Measurements from ENCODE around the gene RAB26. TPM values are rescaled to one million over a fixed set of nuclear protein-coding genes. Genes with fewer than 3 reads are reported as not detected.
"Not testable (repeated sequence)": the region's sequence is repeated elsewhere in the genome, so short reads cannot be mapped to it uniquely, and the experiment has no call there.

RAB26 gene
- total RNA-seq, 1 donor from 2014 or later = 0.98 TPM

DNA sequence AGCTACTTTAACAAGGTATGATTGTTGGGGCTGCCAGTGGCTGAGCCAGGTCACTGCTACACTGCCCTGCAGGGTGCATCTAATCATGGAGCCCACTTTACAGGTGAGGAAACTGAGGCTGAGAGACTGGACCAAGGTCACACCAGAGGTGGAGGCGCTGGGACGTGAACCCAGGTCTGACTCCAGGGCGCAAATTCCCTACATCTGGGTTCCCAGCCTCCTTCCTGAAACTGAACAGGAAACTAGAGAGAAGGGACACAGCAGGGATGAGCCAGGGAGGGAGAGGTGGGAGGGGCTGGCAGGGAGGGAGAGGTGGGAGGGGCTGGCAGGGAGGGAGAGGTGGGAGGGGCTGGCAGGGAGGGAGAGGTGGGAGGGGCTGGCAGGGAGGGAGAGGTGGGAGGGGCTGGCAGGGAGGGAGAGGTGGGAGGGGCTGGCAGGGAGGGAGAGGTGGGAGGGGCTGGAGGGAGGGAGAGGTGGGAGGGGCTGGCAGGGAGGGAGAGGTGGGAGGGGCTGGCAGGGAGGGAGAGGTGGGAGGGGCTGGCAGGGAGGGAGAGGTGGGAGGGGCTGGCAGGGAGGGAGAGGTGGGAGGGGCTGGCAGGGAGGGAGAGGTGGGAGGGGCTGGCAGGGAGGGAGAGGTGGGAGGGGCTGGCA is 20.7 kb upstream of the RAB26 start:
- H3K27me3 Mint-ChIP-seq (ENCODE audit: low read depth); DNase-seq (ENCODE audit: low read depth, low spot score); H3K9me3 Mint-ChIP-seq; H3K4me3 Mint-ChIP-seq; H3K27ac Mint-ChIP-seq (ENCODE audit: unreplicated experiment); H3K36me3 Mint-ChIP-seq (ENCODE audit: low read depth): not testable (repeated sequence)
- H3K4me1 Mint-ChIP-seq = peaks cover 19% of the 10 kb centered on the region

DNA sequence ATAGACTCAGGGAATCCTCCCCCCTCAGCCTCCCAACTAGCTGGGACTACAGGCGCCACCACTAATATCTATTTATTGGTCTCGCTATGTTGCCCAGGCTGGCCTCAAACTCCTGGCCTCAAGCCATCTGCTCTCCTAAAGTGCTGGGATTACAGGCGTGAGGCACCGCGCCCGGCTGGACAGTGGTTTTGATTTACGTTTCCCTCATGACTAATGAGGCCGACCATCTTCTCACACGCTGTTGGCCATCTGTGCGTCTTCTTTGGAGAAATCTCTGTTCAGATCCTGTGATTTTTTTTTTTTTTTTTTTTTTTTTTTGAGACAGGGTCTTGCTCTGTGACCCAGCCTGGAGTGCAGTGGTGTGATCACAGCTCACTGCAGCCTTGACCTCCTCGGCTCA is 19.2 kb upstream of the RAB26 start:
- not testable (repeated sequence) for H3K27ac Mint-ChIP-seq (ENCODE audit: unreplicated experiment); H3K27me3 Mint-ChIP-seq (ENCODE audit: low read depth); H3K9me3 Mint-ChIP-seq; H3K36me3 Mint-ChIP-seq (ENCODE audit: low read depth); H3K4me3 Mint-ChIP-seq; DNase-seq (ENCODE audit: low read depth, low spot score)
- H3K4me1 Mint-ChIP-seq = peaks cover 19% of the 10 kb centered on the region

DNA sequence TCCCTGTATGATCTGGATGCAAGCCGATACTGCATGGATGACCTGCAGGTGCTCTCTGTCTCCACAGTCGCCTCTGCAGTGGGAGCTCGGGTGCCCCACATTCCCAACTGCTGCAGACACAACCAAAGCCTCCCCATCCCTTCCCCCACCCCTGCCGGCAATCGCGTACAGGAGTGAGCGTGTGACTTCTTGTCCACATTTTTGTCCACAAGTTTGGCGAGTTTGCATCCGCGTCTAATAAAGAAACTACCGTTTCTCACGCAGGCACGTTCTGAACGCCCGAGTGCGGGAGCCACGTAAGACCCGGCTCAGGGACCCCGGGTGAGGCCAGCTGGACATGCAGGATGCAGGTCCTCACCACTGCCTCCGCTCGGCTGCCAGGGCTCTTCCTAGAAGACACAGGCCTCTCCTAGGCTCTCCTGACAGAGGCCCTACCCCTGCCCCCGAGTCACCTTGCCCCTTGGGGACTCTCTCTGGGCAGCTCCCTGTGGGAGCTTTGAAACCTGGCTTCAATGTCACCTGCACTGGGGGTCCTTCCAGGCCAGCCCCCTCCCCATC is 18.5 kb upstream of the RAB26 start:
- not testable (repeated sequence) for H3K9me3 Mint-ChIP-seq; H3K27ac Mint-ChIP-seq (ENCODE audit: unreplicated experiment); H3K27me3 Mint-ChIP-seq (ENCODE audit: low read depth); DNase-seq (ENCODE audit: low read depth, low spot score); H3K4me3 Mint-ChIP-seq; H3K36me3 Mint-ChIP-seq (ENCODE audit: low read depth)
- H3K4me1 Mint-ChIP-seq = peaks cover 17% of the 10 kb centered on the region

DNA sequence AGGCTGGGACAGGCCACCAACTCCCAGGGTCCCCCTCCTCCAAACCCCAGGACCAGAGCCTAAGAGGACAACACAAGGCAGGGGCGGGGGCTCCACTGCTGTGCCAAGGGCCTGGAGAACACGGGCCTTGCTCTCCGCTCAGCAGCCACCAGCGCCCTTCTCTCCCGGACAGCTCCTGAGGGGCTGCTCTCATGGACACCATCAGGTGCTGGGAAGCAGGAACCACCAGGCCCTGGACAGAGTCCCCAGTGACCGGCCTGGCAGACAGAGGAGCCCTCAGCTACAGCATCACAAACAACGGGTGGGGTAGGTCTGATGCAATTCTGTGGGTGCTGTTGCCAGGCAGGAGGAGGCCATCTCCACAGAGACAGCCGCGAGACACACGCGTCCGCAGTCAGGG is 14.6 kb upstream of the RAB26 start:
- H3K4me3 Mint-ChIP-seq; H3K9me3 Mint-ChIP-seq; H3K36me3 Mint-ChIP-seq (ENCODE audit: low read depth); DNase-seq (ENCODE audit: low read depth, low spot score); H3K4me1 Mint-ChIP-seq; H3K27ac Mint-ChIP-seq (ENCODE audit: unreplicated experiment); H3K27me3 Mint-ChIP-seq (ENCODE audit: low read depth): not testable (repeated sequence)

DNA sequence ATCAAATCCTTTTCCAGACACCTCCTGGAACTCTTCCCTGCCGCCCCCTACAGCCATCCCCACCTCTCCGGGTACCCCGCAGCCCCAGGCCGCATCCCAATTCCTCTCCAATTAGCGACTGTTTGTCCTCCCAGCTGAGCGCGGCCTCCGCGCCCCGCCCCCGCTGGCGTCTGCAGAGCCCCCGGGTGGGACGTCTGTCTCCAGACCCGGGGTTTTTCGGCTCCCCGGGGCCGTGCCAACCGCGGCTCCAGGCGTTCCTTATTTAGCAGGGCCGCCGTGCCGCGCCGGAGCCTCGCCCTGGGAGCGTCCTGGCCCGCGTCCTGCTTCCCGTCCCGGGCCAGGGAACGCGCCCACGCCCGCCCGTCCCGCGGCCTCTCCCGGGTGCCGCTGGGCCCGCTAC is 13.4 kb upstream of the RAB26 start:
- H3K9me3 Mint-ChIP-seq; H3K27ac Mint-ChIP-seq (ENCODE audit: unreplicated experiment): not testable (repeated sequence)

DNA sequence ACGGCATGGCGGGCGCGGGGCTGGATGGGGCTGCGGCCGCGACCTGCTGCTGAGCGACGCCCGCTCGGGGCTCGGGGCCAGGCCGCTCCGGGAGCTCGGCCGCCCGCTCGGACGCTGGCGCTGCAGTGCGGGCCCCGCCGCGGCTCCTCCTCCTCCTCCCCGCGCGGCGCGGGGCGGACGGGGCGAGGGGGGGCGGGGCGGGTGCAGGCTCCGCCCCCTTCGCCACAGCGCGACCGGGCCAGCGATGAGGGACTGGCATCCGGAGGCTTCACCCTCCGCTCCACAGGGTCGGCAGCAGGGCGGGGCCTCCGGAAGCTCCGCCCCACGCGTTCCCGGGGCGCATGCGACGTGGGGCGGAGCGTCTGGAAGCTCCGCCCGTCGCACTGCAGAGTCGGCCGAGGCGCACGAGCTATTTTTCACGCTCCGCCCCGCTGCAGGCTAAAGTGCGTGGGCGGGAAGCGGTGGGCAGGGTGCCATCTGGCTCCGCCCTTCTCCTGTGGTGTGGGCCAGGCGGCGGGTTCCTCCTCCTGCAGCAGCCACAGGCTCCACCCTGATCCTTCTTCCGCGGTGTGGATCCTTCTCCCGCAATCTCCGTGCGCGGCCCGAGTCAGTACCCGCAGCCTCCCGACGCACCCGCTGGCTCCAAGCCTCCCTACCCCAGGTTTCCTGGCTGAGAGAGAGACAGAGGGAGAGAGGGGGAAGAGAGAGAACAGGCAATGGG is 12.5 kb upstream of the RAB26 start, which contains the start of gene PKD1:
Gene PKD1, minus strand, starts transcription at position 129 of the 721 bp plus-strand sequence. CDS start 209 bp downstream, outside the sequence.
- DNase-seq (ENCODE audit: low read depth, low spot score) = peak; percentile 100
- peak within 1 kb of the TSS; percentile 97 for H3K27ac Mint-ChIP-seq (ENCODE audit: unreplicated experiment)
- not testable (repeated sequence) for H3K36me3 Mint-ChIP-seq (ENCODE audit: low read depth); H3K9me3 Mint-ChIP-seq; H3K27me3 Mint-ChIP-seq (ENCODE audit: low read depth)
- H3K4me1 Mint-ChIP-seq = peaks cover 11% of the 10 kb centered on the region
- H3K4me3 Mint-ChIP-seq = peak within 1 kb of the TSS; percentile 98

More for the DNA sequence above, 13.4 kb upstream of the RAB26 start:
- not testable (repeated sequence) for H3K4me1 Mint-ChIP-seq; DNase-seq (ENCODE audit: low read depth, low spot score); H3K27me3 Mint-ChIP-seq (ENCODE audit: low read depth); H3K36me3 Mint-ChIP-seq (ENCODE audit: low read depth)
- peak overlapping the region; percentile 76 for H3K4me3 Mint-ChIP-seq

DNA sequence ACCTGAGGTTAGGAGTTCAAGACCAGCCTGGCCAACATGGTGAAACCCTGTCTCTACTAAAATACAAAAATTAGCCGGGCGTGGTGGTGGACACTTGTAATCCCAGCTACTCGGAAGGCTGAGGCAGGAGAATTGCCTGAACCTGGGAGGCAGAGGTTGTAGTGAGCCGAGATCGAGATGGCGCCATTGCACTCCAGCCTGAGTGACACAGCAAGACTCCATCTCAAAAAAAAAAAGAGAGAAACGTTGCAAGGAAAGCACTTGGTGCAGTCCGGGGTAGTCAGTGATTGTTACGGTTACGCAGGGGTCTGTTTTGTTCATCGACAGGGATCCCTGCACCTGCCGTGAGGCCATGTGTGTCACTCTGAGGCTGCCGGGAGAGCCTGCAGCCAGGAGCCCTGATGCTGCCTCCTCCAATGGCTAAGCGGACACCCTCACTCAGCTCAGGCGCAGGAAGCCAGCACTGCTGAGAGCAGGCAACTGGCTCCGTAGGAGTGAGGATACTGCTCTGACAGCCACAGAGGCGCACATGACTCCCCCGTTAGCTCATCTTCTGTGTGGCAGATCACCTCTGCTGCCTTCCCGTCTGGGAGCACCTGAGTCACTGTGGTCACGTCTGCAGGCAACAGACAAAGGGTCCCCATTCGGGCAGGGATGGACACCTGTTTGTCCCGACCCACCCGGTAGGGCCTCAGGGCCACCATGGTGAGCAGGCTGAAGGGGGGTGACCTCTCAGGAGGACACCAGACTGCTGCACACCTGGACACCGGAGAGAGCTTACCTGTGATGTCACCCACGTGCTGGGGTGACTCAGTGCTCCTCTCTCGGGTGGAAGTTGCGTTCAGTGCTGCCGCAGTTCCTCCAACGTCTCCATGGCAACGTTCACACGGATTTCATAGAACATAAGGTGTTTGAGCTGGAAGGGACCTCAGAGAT is 5.2 kb upstream of the RAB26 start:
- DNase-seq (ENCODE audit: low read depth, low spot score) = no peak
- Mint-ChIP-seq H3K9me3 (no peaks in the 10 kb centered on the region), H3K36me3 (ENCODE audit: low read depth) (no peaks in the 10 kb centered on the region), H3K27ac (ENCODE audit: unreplicated experiment) (no peak overlapping the region), H3K4me3 (no peak overlapping the region), H3K4me1 (peaks cover 4% of the 10 kb centered on the region), H3K27me3 (ENCODE audit: low read depth) (peaks cover 3% of the 10 kb centered on the region)
- TF ChIP-seq, protein P1, sequence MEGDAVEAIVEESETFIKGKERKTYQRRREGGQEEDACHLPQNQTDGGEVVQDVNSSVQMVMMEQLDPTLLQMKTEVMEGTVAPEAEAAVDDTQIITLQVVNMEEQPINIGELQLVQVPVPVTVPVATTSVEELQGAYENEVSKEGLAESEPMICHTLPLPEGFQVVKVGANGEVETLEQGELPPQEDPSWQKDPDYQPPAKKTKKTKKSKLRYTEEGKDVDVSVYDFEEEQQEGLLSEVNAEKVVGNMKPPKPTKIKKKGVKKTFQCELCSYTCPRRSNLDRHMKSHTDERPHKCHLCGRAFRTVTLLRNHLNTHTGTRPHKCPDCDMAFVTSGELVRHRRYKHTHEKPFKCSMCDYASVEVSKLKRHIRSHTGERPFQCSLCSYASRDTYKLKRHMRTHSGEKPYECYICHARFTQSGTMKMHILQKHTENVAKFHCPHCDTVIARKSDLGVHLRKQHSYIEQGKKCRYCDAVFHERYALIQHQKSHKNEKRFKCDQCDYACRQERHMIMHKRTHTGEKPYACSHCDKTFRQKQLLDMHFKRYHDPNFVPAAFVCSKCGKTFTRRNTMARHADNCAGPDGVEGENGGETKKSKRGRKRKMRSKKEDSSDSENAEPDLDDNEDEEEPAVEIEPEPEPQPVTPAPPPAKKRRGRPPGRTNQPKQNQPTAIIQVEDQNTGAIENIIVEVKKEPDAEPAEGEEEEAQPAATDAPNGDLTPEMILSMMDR (conservative IDR thresholded peaks at IDR 0.05) = no peak

DNA sequence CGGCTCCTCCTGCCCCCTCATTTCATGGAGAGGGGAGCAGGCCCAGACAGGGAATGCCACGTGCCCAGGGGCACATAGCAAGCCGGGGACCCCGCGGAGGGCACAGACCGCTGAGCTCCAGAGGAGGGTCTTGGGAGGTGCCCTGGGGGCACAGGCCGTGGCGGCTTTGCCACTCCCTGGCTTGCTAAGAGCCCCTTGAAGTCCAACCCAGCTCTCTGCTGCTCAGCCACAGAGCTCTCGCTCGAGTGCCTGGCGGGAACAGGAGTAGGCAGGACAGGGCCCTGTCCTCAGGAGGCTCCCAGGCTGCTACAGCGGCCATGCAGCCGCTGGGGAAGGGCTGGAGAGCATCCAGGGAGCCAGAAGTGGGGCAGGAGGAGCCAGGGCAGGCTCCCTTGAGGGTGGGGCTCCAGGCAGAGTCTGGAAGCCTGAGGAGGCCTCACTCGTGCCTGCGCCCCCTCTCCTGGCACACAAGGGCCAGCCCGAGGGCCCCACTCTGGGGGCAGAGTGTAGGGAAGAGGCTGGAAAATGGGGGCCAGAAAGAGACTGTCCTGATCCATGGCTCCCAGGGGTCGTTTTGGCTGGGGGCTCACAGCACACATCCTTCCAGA is 4.4 kb upstream of the RAB26 start:
- H3K4me3 Mint-ChIP-seq = no peak overlapping the region
- H3K36me3 Mint-ChIP-seq (ENCODE audit: low read depth) = no peaks in the 10 kb centered on the region
- peaks cover 4% of the 10 kb centered on the region for H3K4me1 Mint-ChIP-seq
- H3K27ac Mint-ChIP-seq (ENCODE audit: unreplicated experiment) = no peak overlapping the region
- TF ChIP-seq, protein P1 (conservative IDR thresholded peaks at IDR 0.05) = no peak
- H3K9me3 Mint-ChIP-seq = no peaks in the 10 kb centered on the region
- DNase-seq (ENCODE audit: low read depth, low spot score) = no peak
- peaks cover 3% of the 10 kb centered on the region for H3K27me3 Mint-ChIP-seq (ENCODE audit: low read depth)
